CD14-positive monocyte (primary cell): Measurements from ENCODE around the gene SMIM13. TPM values are rescaled to one million over a fixed set of nuclear protein-coding genes. Genes with fewer than 3 reads are reported as not detected.
A peak's percentile ranks its signal among the peaks of the same experiment; 100 is the strongest.

Experiments used
- DNase-seq, 3 donors: peaks; one replicate each; pipeline ENCODE4 v3.0.0-alpha.2; 2011 to 2022
- H2AFZ ChIP-seq: 2 replicates; pipeline ENCODE4 v1.6.0; 2012; ENCODE audit warnings: mild to moderate bottlenecking, low read depth, low read length, inconsistent platforms; ENCODE audit not compliant: insufficient read depth, poor library complexity, severe bottlenecking
- H3K27ac ChIP-seq, 2 donors: 1 replicate in 1 of 2; 2 replicates in 1 of 2; pipeline ENCODE4 v1.5.1; 2012 to 2013; ENCODE audit warnings: low read length in 2 of 2, control low read depth in 1 of 2, inconsistent platforms in 1 of 2, low read depth in 1 of 2, mild to moderate bottlenecking in 1 of 2
- H3K27me3 ChIP-seq, 2 donors: one replicate each; pipeline versions ENCODE4 v1.6.0 to v1.6.1; 2011 to 2013; ENCODE audit warnings: low read length in 2 of 2; ENCODE audit not compliant: control insufficient read depth in 2 of 2, insufficient read depth in 2 of 2
- H3K36me3 ChIP-seq, 2 donors: replicated peaks in 1 of 2; 1 replicate in 1 of 2; 2 replicates in 1 of 2; pipeline versions ENCODE4 v1.5.1 to v1.6.1; 2012 to 2013; ENCODE audit warnings: low read length in 2 of 2, control low read depth in 1 of 2, inconsistent platforms in 1 of 2, mild to moderate bottlenecking in 1 of 2; ENCODE audit not compliant: insufficient read depth in 2 of 2, control insufficient read depth in 1 of 2
- H3K4me1 ChIP-seq, 2 donors: 1 replicate in 1 of 2; 2 replicates in 1 of 2; pipeline versions ENCODE4 v1.5.1 to v1.6.1; 2012 to 2013; ENCODE audit warnings: low read length in 2 of 2, control low read depth in 1 of 2, inconsistent platforms in 1 of 2, mild to moderate bottlenecking in 1 of 2, moderate library complexity in 1 of 2; ENCODE audit not compliant: insufficient read depth in 2 of 2, control insufficient read depth in 1 of 2
- H3K4me2 ChIP-seq: replicated peaks from 2 replicates; pipeline ENCODE3; 2012; ENCODE audit warnings: low read length, moderate library complexity, mild to moderate bottlenecking; ENCODE audit not compliant: poor library complexity, severe bottlenecking; ENCODE audit errors: extremely low read depth
- H3K4me3 ChIP-seq, 3 experiments: fragments of 200-600 bp in 1 of 3; sonication (generic) in 1 of 3; replicated peaks in 1 of 3; 1 replicate in 2 of 3; 2 replicates in 1 of 3; pipeline ENCODE4 v1.5.1; 2011 to 2013; ENCODE audit warnings: low read length in 3 of 3, mild to moderate bottlenecking in 3 of 3, control low read depth in 2 of 3, low read depth in 2 of 3, inconsistent platforms in 1 of 3, moderate library complexity in 1 of 3
- H3K79me2 ChIP-seq: 2 replicates; pipeline ENCODE4 v1.6.0; 2012; ENCODE audit warnings: mild to moderate bottlenecking, control low read depth, inconsistent platforms, low read length, moderate library complexity; ENCODE audit not compliant: insufficient read depth
- H3K9ac ChIP-seq: 2 replicates; pipeline ENCODE4 v1.6.0; 2017; ENCODE audit warnings: low read length, mild to moderate bottlenecking; ENCODE audit not compliant: insufficient read depth, poor library complexity, severe bottlenecking
- H3K9me3 ChIP-seq, 2 donors: replicated peaks in 1 of 2; 1 replicate in 1 of 2; 2 replicates in 1 of 2; pipeline versions ENCODE4 v1.5.1 to v1.6.1; 2012 to 2013; ENCODE audit warnings: low read length in 2 of 2, control low read depth in 1 of 2; ENCODE audit not compliant: control insufficient read depth in 1 of 2, insufficient read depth in 1 of 2
- H4K20me1 ChIP-seq: 2 replicates; pipeline ENCODE4 v1.6.0; 2012; ENCODE audit warnings: mild to moderate bottlenecking, low read length, control low read depth, moderate library complexity; ENCODE audit not compliant: insufficient read depth
- H3K27ac Mint-ChIP-seq, 7 donors: one replicate each; pipeline ENCODE4 v1.8.0; 2020; ENCODE audit warnings: mild to moderate bottlenecking in 7 of 7, mixed read lengths in 7 of 7, moderate library complexity in 6 of 7, inconsistent platforms in 2 of 7
- H3K27me3 Mint-ChIP-seq, 3 donors: one replicate each; pipeline ENCODE4 v1.8.0; 2021 to 2022; ENCODE audit warnings: low read depth in 3 of 3, mild to moderate bottlenecking in 3 of 3, mixed read lengths in 3 of 3, moderate library complexity in 3 of 3, inconsistent platforms in 1 of 3
- H3K36me3 Mint-ChIP-seq, 2 donors: one replicate each; pipeline ENCODE4 v1.8.0; 2020; ENCODE audit warnings: mixed read lengths in 2 of 2, inconsistent platforms in 1 of 2, mild to moderate bottlenecking in 1 of 2
- H3K4me1 Mint-ChIP-seq: one replicate; pipeline ENCODE4 v1.8.0; 2020; ENCODE audit warnings: mild to moderate bottlenecking, mixed read lengths
- H3K4me3 Mint-ChIP-seq, 2 donors: one replicate each; pipeline ENCODE4 v1.8.0; 2020; ENCODE audit warnings: mild to moderate bottlenecking in 2 of 2, mixed read lengths in 2 of 2, moderate library complexity in 1 of 2
- H3K9me3 Mint-ChIP-seq, 7 donors: one replicate each; pipeline ENCODE4 v1.8.0; 2020 to 2022; ENCODE audit warnings: mixed read lengths in 7 of 7, mild to moderate bottlenecking in 6 of 7, moderate library complexity in 6 of 7, inconsistent platforms in 2 of 7
- CTCF ChIP-seq: fragments of 200-600 bp; IDR thresholded peaks from one replicate; pipeline ENCODE4 v1.8.0; 2022; ENCODE audit warnings: antibody characterized with exemption, mild to moderate bottlenecking
- WGBS: methylation state at CpG from one replicate; pipeline ENCODE4 v1.1.5; 2013; ENCODE audit warnings: missing lambda C conversion rate; ENCODE audit not compliant: insufficient coverage; 5-methylcytosine and 5-hydroxymethylcytosine counted together
- intact Hi-C, 2 donors: fragments of 100-400 bp; cut with micrococcal nuclease; formaldehyde crosslinking; loops; one replicate each; pipeline versions ENCODE4 v1.15.0 to v1.15.1; 2023
- polyA plus RNA-seq, 3 donors: library from polyadenylated mRNA; depleted of rRNA in 1 of 3; unstranded in 2 of 3; stranded (reverse) in 1 of 3; fragments of 300-500 nt in 2 of 3; fragments of >200 nt in 1 of 3; fragmentation: Illumina TruSeq in 2 of 3; gene quantifications; 1 replicate in 2 of 3; 2 replicates in 1 of 3; pipeline ENCODE4 v1.2.3, GENCODE V29; 2012 to 2021

The SMIM13 gene
- polyA plus RNA-seq, 3 donors = 1.4 to 3.4 (median 2.4) TPM

GRCh38 chr6:11110921-11111768, 17.5 kb downstream of the SMIM13 start, which contains the start of gene ERVFRD-1:
Gene ERVFRD-1, minus strand, starts transcription at chr6:11111725. Its CDS starts 6,415 bp downstream, at chr6:11105310.
- 80% methylated on average over 12 of the region's 16 CpGs for WGBS
- H3K4me1 Mint-ChIP-seq = peaks cover 25% of the 10 kb centered on the region
- Histone ChIP-seq H3K4me1 (peaks cover 8 to 12% of the 10 kb centered on the region in 2 donors), H3K4me3 (peak within 1 kb of the TSS in 1 of 3 experiments; percentile 14), H3K36me3 (no peaks in the 10 kb centered on the region), H2AFZ (no peak within 1 kb of the TSS), H3K9ac (no peak within 1 kb of the TSS), H3K4me2 (peak within 1 kb of the TSS; percentile 30), H3K27ac (no peak within 1 kb of the TSS), H3K79me2 (peaks cover 78% of the 10 kb centered on the region), H3K27me3 (no peaks in the 10 kb centered on the region), H4K20me1 (peaks cover 53% of the 10 kb centered on the region), H3K9me3 (no peaks in the 10 kb centered on the region)
- intact Hi-C loops = no loop called here
- H3K27me3 Mint-ChIP-seq = peaks cover 0 to 6% (median 0%) of the 10 kb centered on the region in 3 donors
- DNase-seq = no peak
- no peak for TF ChIP-seq CTCF
- H3K4me3 Mint-ChIP-seq = peak within 1 kb of the TSS; percentile 42 to 60
- H3K27ac Mint-ChIP-seq = peak within 1 kb of the TSS in 2 of 7 donors; percentile 59 to 74
- peaks cover 0 to 4% of the 10 kb centered on the region in 2 donors for H3K36me3 Mint-ChIP-seq
- peaks cover 0 to 8% (median 0%) of the 10 kb centered on the region in 7 donors for H3K9me3 Mint-ChIP-seq

GRCh38 chr6:11111769-11112437, 18.3 kb downstream of the SMIM13 start:
- H3K4me2 ChIP-seq = peak overlapping the region; percentile 30
- H3K4me3 Mint-ChIP-seq = peak overlapping the region; percentile 42 to 53

More at GRCh38 chr6:11111769-11112437, 18.3 kb downstream of the SMIM13 start:
- H3K27me3 ChIP-seq = no peaks in the 10 kb centered on the region
- Mint-ChIP-seq H3K27ac (peak overlapping the region in 2 of 7 donors; percentile 59 to 74), H3K36me3 (peaks cover 0 to 4% of the 10 kb centered on the region in 2 donors), H3K9me3 (peaks cover 0 to 8% (median 0%) of the 10 kb centered on the region in 7 donors), H3K27me3 (peaks cover 0 to 6% (median 0%) of the 10 kb centered on the region in 3 donors), H3K4me1 (peaks cover 27% of the 10 kb centered on the region)
- H3K9me3 ChIP-seq = no peaks in the 10 kb centered on the region
- H3K79me2 ChIP-seq = peaks cover 76% of the 10 kb centered on the region
- H3K36me3 ChIP-seq = no peaks in the 10 kb centered on the region
- peak overlapping the region in 1 of 3 experiments; percentile 14 for H3K4me3 ChIP-seq
- no peak overlapping the region for H3K9ac ChIP-seq
- DNase-seq = peak in 2 of 3 donors; percentile 18 to 31
- peaks cover 8 to 12% of the 10 kb centered on the region in 2 donors for H3K4me1 ChIP-seq
- no peak for TF ChIP-seq CTCF
- peaks cover 45% of the 10 kb centered on the region for H4K20me1 ChIP-seq
- intact Hi-C loops = no loop called here
- WGBS = 9% methylated on average over 5 of the region's 9 CpGs
- H2AFZ ChIP-seq = no peak overlapping the region
- H3K27ac ChIP-seq = no peak overlapping the region
